ENCODE data around the gene PPP3R1.

DNA sequence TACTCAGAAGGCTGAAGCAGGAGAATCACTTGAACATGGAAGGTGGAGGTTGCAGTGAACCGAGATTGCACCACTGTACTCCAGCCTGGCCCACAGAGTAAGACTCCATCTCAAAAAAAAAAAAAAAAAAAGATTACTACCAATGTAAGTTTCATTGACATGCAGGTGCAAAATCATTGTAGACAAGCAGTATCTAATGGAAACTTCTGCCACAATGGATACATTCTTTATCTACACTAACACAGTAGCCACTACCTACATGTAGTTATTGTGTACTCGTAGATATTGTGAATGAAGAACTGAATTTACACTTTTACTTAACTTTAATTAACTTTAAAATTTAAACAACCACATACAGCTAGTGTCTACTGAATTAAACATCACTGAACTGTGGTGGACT is 10.6 kb downstream of the PPP3R1 start:
- TF ChIP-seq, protein P1, sequence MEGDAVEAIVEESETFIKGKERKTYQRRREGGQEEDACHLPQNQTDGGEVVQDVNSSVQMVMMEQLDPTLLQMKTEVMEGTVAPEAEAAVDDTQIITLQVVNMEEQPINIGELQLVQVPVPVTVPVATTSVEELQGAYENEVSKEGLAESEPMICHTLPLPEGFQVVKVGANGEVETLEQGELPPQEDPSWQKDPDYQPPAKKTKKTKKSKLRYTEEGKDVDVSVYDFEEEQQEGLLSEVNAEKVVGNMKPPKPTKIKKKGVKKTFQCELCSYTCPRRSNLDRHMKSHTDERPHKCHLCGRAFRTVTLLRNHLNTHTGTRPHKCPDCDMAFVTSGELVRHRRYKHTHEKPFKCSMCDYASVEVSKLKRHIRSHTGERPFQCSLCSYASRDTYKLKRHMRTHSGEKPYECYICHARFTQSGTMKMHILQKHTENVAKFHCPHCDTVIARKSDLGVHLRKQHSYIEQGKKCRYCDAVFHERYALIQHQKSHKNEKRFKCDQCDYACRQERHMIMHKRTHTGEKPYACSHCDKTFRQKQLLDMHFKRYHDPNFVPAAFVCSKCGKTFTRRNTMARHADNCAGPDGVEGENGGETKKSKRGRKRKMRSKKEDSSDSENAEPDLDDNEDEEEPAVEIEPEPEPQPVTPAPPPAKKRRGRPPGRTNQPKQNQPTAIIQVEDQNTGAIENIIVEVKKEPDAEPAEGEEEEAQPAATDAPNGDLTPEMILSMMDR (IDR thresholded peaks at IDR 0.05; ENCODE audit: insufficient read depth, low read length) = no peak
- TF ChIP-seq REST (IDR thresholded peaks at IDR 0.05; ENCODE audit: insufficient replicate concordance, low read depth) (no peak), POLR2AphosphoS5 (IDR thresholded peaks at IDR 0.05; ENCODE audit: low read depth) (no peak), SPI1 (IDR thresholded peaks at IDR 0.05; ENCODE audit: borderline replicate concordance, low read depth) (no peak), GABPA (IDR thresholded peaks at IDR 0.05; ENCODE audit: low read depth) (no peak)

Data from HL-60 (cell line).